Measurements from ENCODE around the gene LRRC72. TPM values are rescaled to one million over a fixed set of nuclear protein-coding genes. Genes with fewer than 3 reads are reported as not detected.

LRRC72 gene
- total RNA-seq, 1 experiment from 2014 or later, result not detected

- DNase-seq, result no peak
- no peak overlapping the region for H2BK15ac ChIP-seq (ENCODE audit: low read depth, low read length)
- TF ChIP-seq, protein P1, sequence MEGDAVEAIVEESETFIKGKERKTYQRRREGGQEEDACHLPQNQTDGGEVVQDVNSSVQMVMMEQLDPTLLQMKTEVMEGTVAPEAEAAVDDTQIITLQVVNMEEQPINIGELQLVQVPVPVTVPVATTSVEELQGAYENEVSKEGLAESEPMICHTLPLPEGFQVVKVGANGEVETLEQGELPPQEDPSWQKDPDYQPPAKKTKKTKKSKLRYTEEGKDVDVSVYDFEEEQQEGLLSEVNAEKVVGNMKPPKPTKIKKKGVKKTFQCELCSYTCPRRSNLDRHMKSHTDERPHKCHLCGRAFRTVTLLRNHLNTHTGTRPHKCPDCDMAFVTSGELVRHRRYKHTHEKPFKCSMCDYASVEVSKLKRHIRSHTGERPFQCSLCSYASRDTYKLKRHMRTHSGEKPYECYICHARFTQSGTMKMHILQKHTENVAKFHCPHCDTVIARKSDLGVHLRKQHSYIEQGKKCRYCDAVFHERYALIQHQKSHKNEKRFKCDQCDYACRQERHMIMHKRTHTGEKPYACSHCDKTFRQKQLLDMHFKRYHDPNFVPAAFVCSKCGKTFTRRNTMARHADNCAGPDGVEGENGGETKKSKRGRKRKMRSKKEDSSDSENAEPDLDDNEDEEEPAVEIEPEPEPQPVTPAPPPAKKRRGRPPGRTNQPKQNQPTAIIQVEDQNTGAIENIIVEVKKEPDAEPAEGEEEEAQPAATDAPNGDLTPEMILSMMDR (conservative IDR thresholded peaks at IDR 0.05), result no peak
- H2AFZ ChIP-seq (ENCODE audit: low read length), result no peak overlapping the region
- H2BK120ac ChIP-seq (ENCODE audit: low read depth, low read length, poor library complexity, severe bottlenecking), result no peak overlapping the region
- H3K23ac ChIP-seq (ENCODE audit: insufficient read length, low read depth, low read length), result no peak overlapping the region
- H2BK20ac ChIP-seq (ENCODE audit: low read depth, low read length, poor library complexity, severe bottlenecking), result no peak overlapping the region
- no peak overlapping the region for H3K27ac ChIP-seq (ENCODE audit: insufficient read length, low read depth, low read length)
- H3K4ac ChIP-seq (ENCODE audit: low read depth, low read length), result no peak overlapping the region
- H2BK5ac ChIP-seq (ENCODE audit: insufficient read length, low read length), result no peak overlapping the region
- Mint-ChIP-seq H3K9me3 (no peaks in the 10 kb centered on the region), H3K4me3 (no peak overlapping the region), H3K4me1 (peaks cover 5 to 14% of the 10 kb centered on the region in 2 experiments; a peak in 3 of 4 replicates), H3K27me3 (ENCODE audit: low read depth) (no peaks in the 10 kb centered on the region), H3K27ac (no peak overlapping the region), H3K36me3 (ENCODE audit: insufficient read depth in 1 of 3, low read depth in 3 of 3) (no peaks in the 10 kb centered on the region)
- H4K5ac ChIP-seq (ENCODE audit: insufficient read length, low read depth, low read length), result no peak overlapping the region
- H3K9me3 ChIP-seq (ENCODE audit: control insufficient read depth, low read depth, low read length), result no peaks in the 10 kb centered on the region
- H4K91ac ChIP-seq (ENCODE audit: insufficient read length, low read depth, low read length), result no peak overlapping the region
- H3T11ph ChIP-seq (ENCODE audit: low read length), result no peak overlapping the region
- no peak overlapping the region for H3K9ac ChIP-seq (ENCODE audit: extremely low read depth, insufficient read length, low read length)
- H2AK5ac ChIP-seq (ENCODE audit: insufficient read length, low read length), result no peak overlapping the region
- H3K14ac ChIP-seq (ENCODE audit: insufficient read depth, low read length), result no peak overlapping the region
- H4K20me1 ChIP-seq (ENCODE audit: control insufficient read depth, insufficient read depth, insufficient read length), result no peaks in the 10 kb centered on the region
- peaks cover 4% of the 10 kb centered on the region; the same call in 1 of the 2 replicates for H3K4me1 ChIP-seq (ENCODE audit: insufficient read depth, low read length)
- no peak overlapping the region for H2BK12ac ChIP-seq (ENCODE audit: insufficient read length, low read depth, low read length)
- no peak overlapping the region for H3K18ac ChIP-seq (ENCODE audit: insufficient read length, low read depth, low read length)
- no peaks in the 10 kb centered on the region for H3K79me2 ChIP-seq (ENCODE audit: insufficient read depth, low read length)
- no peak overlapping the region for H4K8ac ChIP-seq (replicated peaks; ENCODE audit: insufficient read length, low read depth, low read length)
- H3K27me3 ChIP-seq (ENCODE audit: insufficient read depth, low read length), result no peaks in the 10 kb centered on the region
- no peaks in the 10 kb centered on the region for H3K79me1 ChIP-seq (ENCODE audit: insufficient read depth, low read depth, low read length, poor library complexity, severe bottlenecking)
- WGBS (ENCODE audit: extremely low coverage, insufficient read length, low lambda C conversion rate), result no CpG with 5 or more reads among the region's 7 CpGs
- no peak overlapping the region for H3K56ac ChIP-seq (ENCODE audit: insufficient read length, low read depth, low read length)
- H3K23me2 ChIP-seq (ENCODE audit: insufficient read length, low read depth, low read length, poor library complexity, severe bottlenecking), result no peaks in the 10 kb centered on the region
- no peak overlapping the region for H3K4me2 ChIP-seq (ENCODE audit: insufficient read depth, insufficient read length, low read length)
Measured at GRCh38 chr7:16512097-16512496, 14.5 kb upstream of the LRRC72 start.
